H1 (cell line): ENCODE results near the gene ARMC6. TPM values are rescaled to one million over a fixed set of nuclear protein-coding genes. Genes with fewer than 3 reads are reported as not detected.

Experiments
- CTCF ChIA-PET: fragments of 300-600 bp; sonication (Branson Sonifier 250); formaldehyde crosslinking; loops from one replicate; lab custom pipeline; 2021; ENCODE audit not compliant: partially characterized antibody; lab: Charles Lee
- POLR2A ChIA-PET: fragments of 300-600 bp; sonication (Branson Sonifier 250); formaldehyde crosslinking; loops from one replicate; lab custom pipeline; 2021; ENCODE audit warnings: inconsistent platforms; ENCODE audit not compliant: partially characterized antibody; lab: Charles Lee
- DNase-seq, 2 experiments: peaks; one replicate each; pipeline versions ENCODE4 v3.0.0 to v3.0.0-alpha.2; 2010 to 2022; ENCODE audit warnings: low spot score in 2 of 2, low read depth in 1 of 2, mixed read lengths in 1 of 2
- FAIRE-seq: peaks from 2 replicates; lab custom pipeline; 2011; peaks lifted over from hg19 to GRCh38; lab: Jason Lieb, UNC
- H2AFZ ChIP-seq: 2 replicates; pipeline ENCODE4 v1.8.1; 2012; ENCODE audit warnings: low read length, inconsistent platforms
- H2AK5ac ChIP-seq: 2 replicates; pipeline ENCODE4 v1.6.1; 2013; ENCODE audit warnings: low read depth, low read length
- H2BK120ac ChIP-seq: replicated peaks from 2 replicates; pipeline ENCODE3; 2013; ENCODE audit warnings: low read depth, low read length, inconsistent platforms
- H2BK12ac ChIP-seq: 2 replicates; pipeline ENCODE4 v1.6.1; 2013; ENCODE audit warnings: low read depth, low read length
- H2BK15ac ChIP-seq: 2 replicates; pipeline ENCODE4 v1.6.1; 2013; ENCODE audit warnings: low read length
- H2BK20ac ChIP-seq: 2 replicates; pipeline ENCODE4 v1.6.1; 2013; ENCODE audit warnings: low read length
- H2BK5ac ChIP-seq: 2 replicates; pipeline ENCODE4 v1.6.1; 2013; ENCODE audit warnings: low read depth, low read length
- H3K14ac ChIP-seq: 2 replicates; pipeline ENCODE4 v1.6.1; 2013; ENCODE audit warnings: inconsistent platforms; ENCODE audit not compliant: insufficient read length
- H3K18ac ChIP-seq: 2 replicates; pipeline ENCODE4 v1.6.1; 2013; ENCODE audit warnings: low read length; ENCODE audit errors: extremely low read depth
- H3K23ac ChIP-seq: 2 replicates; pipeline ENCODE4 v1.6.1; 2013; ENCODE audit warnings: inconsistent platforms; ENCODE audit not compliant: insufficient read length
- H3K23me2 ChIP-seq: 2 replicates; pipeline ENCODE4 v1.6.1; 2013; ENCODE audit warnings: low read depth, low read length
- H3K27ac ChIP-seq: 2 replicates; pipeline ENCODE4 v1.6.1; 2011; ENCODE audit warnings: low read depth, low read length, inconsistent platforms
- H3K27me3 ChIP-seq, 4 experiments: replicated peaks in 1 of 4; 1 replicate in 1 of 4; 2 replicates in 3 of 4; pipeline versions ENCODE4 v1.6.1 to v1.8.1; 2011 to 2013; ENCODE audit warnings: low read length in 3 of 4, mild to moderate bottlenecking in 3 of 4, inconsistent platforms in 2 of 4, mixed read lengths in 2 of 4, moderate library complexity in 1 of 4; ENCODE audit not compliant: control insufficient read depth in 3 of 4, insufficient read depth in 3 of 4; ENCODE audit errors: extremely low read depth in 1 of 4
- H3K36me3 ChIP-seq, 4 experiments: 2 replicates each; pipeline versions ENCODE4 v1.6.1 to v1.8.1; 2011 to 2013; ENCODE audit warnings: mild to moderate bottlenecking in 4 of 4, low read length in 3 of 4, moderate library complexity in 2 of 4, control low read depth in 1 of 4, inconsistent platforms in 1 of 4; ENCODE audit not compliant: insufficient read depth in 4 of 4, control insufficient read depth in 2 of 4
- H3K4ac ChIP-seq: replicated peaks from 2 replicates; pipeline ENCODE3; 2013; ENCODE audit warnings: low read length, low read depth, mixed read lengths, inconsistent platforms; ENCODE audit not compliant: insufficient read length
- H3K4me1 ChIP-seq, 4 experiments: replicated peaks in 1 of 4; 1 replicate in 1 of 4; 2 replicates in 3 of 4; pipeline versions ENCODE4 v1.6.1 to v1.8.1; 2011 to 2013; ENCODE audit warnings: low read length in 3 of 4, inconsistent platforms in 2 of 4, mixed read lengths in 1 of 4; ENCODE audit not compliant: insufficient read depth in 4 of 4, control insufficient read depth in 3 of 4
- H3K4me2 ChIP-seq, 2 experiments: 2 replicates each; pipeline versions ENCODE4 v1.6.1 to v1.8.1; 2011 to 2013; ENCODE audit warnings: low read depth in 2 of 2, low read length in 2 of 2, control low read depth in 1 of 2, inconsistent platforms in 1 of 2, mild to moderate bottlenecking in 1 of 2; ENCODE audit not compliant: insufficient read depth in 1 of 2
- H3K4me3 ChIP-seq, 4 experiments: fragments of 200-600, 300-600 bp in 1 of 4; sonication (generic), shearing (Covaris generic), sonication (Bioruptor Twin) in 1 of 4; 2 replicates each; pipeline versions ENCODE4 v1.5.1 to v1.8.1; 2011 to 2016; ENCODE audit warnings: low read length in 4 of 4, low read depth in 3 of 4, control low read depth in 2 of 4, inconsistent platforms in 2 of 4, mild to moderate bottlenecking in 2 of 4, mixed read lengths in 1 of 4, moderate library complexity in 1 of 4; ENCODE audit not compliant: insufficient read depth in 2 of 4; ENCODE audit errors: extremely low read depth in 1 of 4
- H3K56ac ChIP-seq: replicated peaks from 2 replicates; pipeline ENCODE3; 2013; ENCODE audit warnings: low read depth, mild to moderate bottlenecking, mixed read lengths, low read length, inconsistent platforms; ENCODE audit not compliant: insufficient read length
- H3K79me1 ChIP-seq: 2 replicates; pipeline ENCODE4 v1.6.1; 2013; ENCODE audit warnings: low read depth, low read length, control low read depth
- H3K79me2 ChIP-seq, 2 experiments: 2 replicates each; pipeline versions ENCODE4 v1.6.1 to v1.8.1; 2012 to 2013; ENCODE audit warnings: low read length in 2 of 2, mild to moderate bottlenecking in 2 of 2, inconsistent platforms in 1 of 2; ENCODE audit not compliant: insufficient read depth in 2 of 2, control insufficient read depth in 1 of 2
- H3K9ac ChIP-seq, 4 experiments: replicated peaks in 1 of 4; 1 replicate in 1 of 4; 2 replicates in 3 of 4; pipeline versions ENCODE4 v1.6.1 to v1.8.1; 2011 to 2013; ENCODE audit warnings: low read depth in 3 of 4, low read length in 3 of 4, control low read depth in 2 of 4, mild to moderate bottlenecking in 2 of 4, moderate library complexity in 2 of 4, inconsistent platforms in 1 of 4; ENCODE audit errors: extremely low read depth in 1 of 4
- H3K9me3 ChIP-seq, 2 experiments: 2 replicates each; pipeline versions ENCODE4 v1.6.1 to v1.8.1; 2012 to 2013; ENCODE audit warnings: mild to moderate bottlenecking in 2 of 2, moderate library complexity in 2 of 2, control low read depth in 1 of 2, inconsistent platforms in 1 of 2, low read depth in 1 of 2, low read length in 1 of 2, mixed read lengths in 1 of 2; ENCODE audit not compliant: insufficient read depth in 2 of 2
- H4K20me1 ChIP-seq, 2 experiments: replicated peaks in 1 of 2; 2 replicates each; pipeline versions ENCODE3 to v1.8.1; 2011 to 2013; ENCODE audit warnings: inconsistent platforms in 2 of 2, low read length in 2 of 2, mild to moderate bottlenecking in 1 of 2; ENCODE audit not compliant: insufficient read depth in 2 of 2, control insufficient read depth in 1 of 2
- H4K5ac ChIP-seq: 2 replicates; pipeline ENCODE4 v1.6.1; 2013; ENCODE audit warnings: low read length, low read depth, mixed read lengths, inconsistent platforms; ENCODE audit not compliant: insufficient read length
- H4K8ac ChIP-seq: 2 replicates; pipeline ENCODE4 v1.8.0; 2013; ENCODE audit warnings: mild to moderate bottlenecking, moderate library complexity, low read length, inconsistent platforms; ENCODE audit not compliant: insufficient read depth; ENCODE audit errors: extremely low read depth
- H4K91ac ChIP-seq: replicated peaks from 2 replicates; pipeline ENCODE3; 2013; ENCODE audit warnings: low read length, mixed read lengths, inconsistent platforms; ENCODE audit not compliant: insufficient read length
- BACH1 ChIP-seq: IDR thresholded peaks from 2 replicates; pipeline ENCODE4 v1.6.1; 2012; ENCODE audit warnings: low read length, improper control_type of control experiment
- CHD2 ChIP-seq: IDR thresholded peaks from 2 replicates; pipeline ENCODE4 v1.6.1; 2012; ENCODE audit warnings: low read length, improper control_type of control experiment
- CREB1 ChIP-seq: IDR thresholded peaks from 2 replicates; pipeline ENCODE4 v1.6.1; 2012; ENCODE audit warnings: inconsistent platforms
- HDAC2 ChIP-seq, 2 experiments: fragments of 300-600 bp in 1 of 2; sonication (generic) in 1 of 2; IDR thresholded peaks; 2 replicates each; pipeline ENCODE4 v1.6.1; 2011 to 2012; ENCODE audit warnings: low read depth in 2 of 2, low read length in 2 of 2, mild to moderate bottlenecking in 2 of 2, moderate library complexity in 2 of 2, borderline replicate concordance in 1 of 2, inconsistent platforms in 1 of 2
- JUN ChIP-seq: IDR thresholded peaks from 2 replicates; pipeline ENCODE4 v1.6.1; 2011; ENCODE audit warnings: low read depth, mild to moderate bottlenecking, improper control_type of control experiment, low read length
- MAFK ChIP-seq: IDR thresholded peaks from 2 replicates; pipeline ENCODE4 v1.6.1; 2012; ENCODE audit warnings: low read depth, mild to moderate bottlenecking, improper control_type of control experiment, low read length
- POLR2AphosphoS5 ChIP-seq: IDR thresholded peaks from 2 replicates; pipeline ENCODE4 v1.6.1; 2011; ENCODE audit warnings: low read depth, low read length
- RXRA ChIP-seq: IDR thresholded peaks from 2 replicates; pipeline ENCODE4 v1.6.1; 2011; ENCODE audit warnings: low read depth, mild to moderate bottlenecking, low read length, moderate library complexity; ENCODE audit not compliant: insufficient read depth
- SIN3A ChIP-seq, 2 experiments: IDR thresholded peaks in 1 of 2; conservative IDR thresholded peaks in 1 of 2; 2 replicates each; pipeline ENCODE4 v1.6.1; 2011 to 2012; ENCODE audit warnings: low read length in 2 of 2, improper control_type of control experiment in 1 of 2, low read depth in 1 of 2, mild to moderate bottlenecking in 1 of 2
- SIX5 ChIP-seq: IDR thresholded peaks from 2 replicates; pipeline ENCODE4 v1.6.1; 2011; ENCODE audit warnings: mild to moderate bottlenecking, low read depth, low read length
- SP1 ChIP-seq: IDR thresholded peaks from 2 replicates; pipeline ENCODE4 v1.6.1; 2011; ENCODE audit warnings: low read depth, low read length
- WGBS, 2 experiments: shearing (Covaris generic) in 1 of 2; methylation state at CpG; one replicate each; pipeline versions ENCODE4 v1.1.6 to v1.1.7; 2013 to 2015; ENCODE audit warnings: low lambda C conversion rate in 2 of 2, mixed read lengths in 2 of 2, inconsistent platforms in 1 of 2, low coverage in 1 of 2, missing lambda C conversion rate in 1 of 2; ENCODE audit not compliant: insufficient replicate concordance in 2 of 2, insufficient coverage in 1 of 2, insufficient read length in 1 of 2; ENCODE audit errors: extremely low coverage in 1 of 2, missing lambda C conversion rate in 1 of 2; 5-methylcytosine and 5-hydroxymethylcytosine counted together
- polyA plus RNA-seq, 7 experiments: library from polyadenylated mRNA; depleted of rRNA in 3 of 7; stranded (reverse) in 5 of 7; unstranded in 2 of 7; fragments of >200 nt in 5 of 7; fragments of 200-250 nt in 2 of 7; gene quantifications; 1 replicate in 5 of 7; 2 replicates in 1 of 7; 4 replicates in 1 of 7; pipeline versions ENCODE4 v1.2.1 to v1.2.3, GENCODE V29; 2011 to 2013; ENCODE audit warnings: missing spikeins in 2 of 7, mixed read lengths in 2 of 7
- total RNA-seq: library from RNA; stranded (reverse); fragmentation: NEBNext Ultra II Directional; extraction: Animal tissue kit (Norgen Biotek cat#: 25700); gene quantifications from 2 replicates; pipeline ENCODE4 v1.2.1, GENCODE V29; 2021
- TF ChIP-seq, protein P1 (sequence below), 3 experiments: IDR thresholded peaks; 1 replicate in 2 of 3; 2 replicates in 1 of 3; pipeline versions ENCODE4 v1.5.1 to v1.6.1; 2011; ENCODE audit warnings: low read length in 3 of 3, mild to moderate bottlenecking in 3 of 3, inconsistent platforms in 2 of 3, low read depth in 1 of 3, moderate library complexity in 1 of 3; ENCODE audit not compliant: insufficient read depth in 1 of 3; ENCODE audit errors: control extremely low read depth in 1 of 3

Gene ARMC6
- total and polyA plus RNA-seq, 2 of the 8 experiments (the other 6 are each of a cell fraction or from before 2014, with no cell fraction given) = 67.1 to 68.3 TPM

- no peaks in the 10 kb centered on the region for H3K9me3 ChIP-seq
- TF ChIP-seq CREB1 = no peak
- no peak for TF ChIP-seq SP1
- TF ChIP-seq HDAC2 (IDR thresholded peaks at IDR 0.05; ENCODE audit: borderline replicate concordance in 1 of 2, low read depth in 2 of 2, low read length in 2 of 2) = no peak
- TF ChIP-seq MAFK = no peak
- no peak for TF ChIP-seq BACH1
- TF ChIP-seq, protein P1, sequence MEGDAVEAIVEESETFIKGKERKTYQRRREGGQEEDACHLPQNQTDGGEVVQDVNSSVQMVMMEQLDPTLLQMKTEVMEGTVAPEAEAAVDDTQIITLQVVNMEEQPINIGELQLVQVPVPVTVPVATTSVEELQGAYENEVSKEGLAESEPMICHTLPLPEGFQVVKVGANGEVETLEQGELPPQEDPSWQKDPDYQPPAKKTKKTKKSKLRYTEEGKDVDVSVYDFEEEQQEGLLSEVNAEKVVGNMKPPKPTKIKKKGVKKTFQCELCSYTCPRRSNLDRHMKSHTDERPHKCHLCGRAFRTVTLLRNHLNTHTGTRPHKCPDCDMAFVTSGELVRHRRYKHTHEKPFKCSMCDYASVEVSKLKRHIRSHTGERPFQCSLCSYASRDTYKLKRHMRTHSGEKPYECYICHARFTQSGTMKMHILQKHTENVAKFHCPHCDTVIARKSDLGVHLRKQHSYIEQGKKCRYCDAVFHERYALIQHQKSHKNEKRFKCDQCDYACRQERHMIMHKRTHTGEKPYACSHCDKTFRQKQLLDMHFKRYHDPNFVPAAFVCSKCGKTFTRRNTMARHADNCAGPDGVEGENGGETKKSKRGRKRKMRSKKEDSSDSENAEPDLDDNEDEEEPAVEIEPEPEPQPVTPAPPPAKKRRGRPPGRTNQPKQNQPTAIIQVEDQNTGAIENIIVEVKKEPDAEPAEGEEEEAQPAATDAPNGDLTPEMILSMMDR (IDR thresholded peaks at IDR 0.05; ENCODE audit: control extremely low read depth in 1 of 3, insufficient read depth in 1 of 3, low read depth in 1 of 3, low read length in 3 of 3) = no peak
- TF ChIP-seq SIX5 = no peak
- TF ChIP-seq RXRA = no peak
- no peak for TF ChIP-seq SIN3A (conservative IDR thresholded peaks at IDR 0.05 in 1 of 2, IDR thresholded peaks at IDR 0.05 in 1 of 2; ENCODE audit: low read depth in 1 of 2, low read length in 2 of 2)
- TF ChIP-seq JUN = no peak
- no peak for TF ChIP-seq CHD2
- TF ChIP-seq POLR2AphosphoS5 = no peak
Measured at GRCh38 chr19:18985257-18985656, 48.1 kb upstream of the ARMC6 start.

More at GRCh38 chr19:18985257-18985656, 48.1 kb upstream of the ARMC6 start:
- Histone ChIP-seq H3K79me1 (no peaks in the 10 kb centered on the region), H2BK15ac (0 out of 2 replicates have a peak overlapping the region, but pooled peaks have one; percentile 8), H2BK20ac (no peak overlapping the region), H4K20me1 (peaks cover 0 to 2% of the 10 kb centered on the region in 2 experiments), H3K56ac (no peak overlapping the region), H2AK5ac (no peak overlapping the region), H3K79me2 (no peaks in the 10 kb centered on the region), H3K4ac (no peak overlapping the region), H3K4me1 (peaks cover 0 to 5% (median 0%) of the 10 kb centered on the region in 4 experiments; a peak in 1 of 7 replicates), H4K91ac (no peak overlapping the region), H3K36me3 (no peaks in the 10 kb centered on the region), H3K4me2 (no peak overlapping the region), H3K14ac (no peak overlapping the region), H2BK120ac (no peak overlapping the region), H4K5ac (no peak overlapping the region), H4K8ac (no peak overlapping the region), H2BK12ac (no peak overlapping the region), H3K18ac (no peak overlapping the region), H3K27me3 (peaks cover 0 to 2% (median 0%) of the 10 kb centered on the region in 4 experiments; a peak in 1 of 7 replicates), H2AFZ (no peak overlapping the region), H2BK5ac (no peak overlapping the region), H3K23me2 (0 out of 2 replicates have a peak, but pooled peaks cover 1% of the 10 kb centered on the region), H3K4me3 (no peak overlapping the region), H3K9ac (no peak overlapping the region), H3K23ac (no peak overlapping the region), H3K27ac (no peak overlapping the region)
- 88% methylated on average over 7 of the region's 7 CpGs; no CpG with 5 or more reads in 1 of the 2 experiments for WGBS, 2 experiments
- ChIA-PET POLR2A (interaction anchor here (0.6 to 2.0 kb wide), 3 partner anchors 10 to 56 kb away, joined by 3 to 9 read pairs (median 4); no protein-coding TSS in a partner anchor), CTCF (interaction anchor here (0.6 to 4.1 kb wide), 9 partner anchors 8 to 368 kb away, joined by 3 to 40 read pairs (median 3); no protein-coding TSS in a partner anchor)
- DNase-seq (no peak), FAIRE-seq (no peak)
